GM23338 (cell line): Measurements from ENCODE around the gene LOXL3.

Experiments used
- CREB1 ChIP-seq: fragments of 250-450 bp; sonication (Bioruptor Pico); IDR thresholded peaks from 2 replicates; pipeline ENCODE4 v1.5.0; 2020; ENCODE audit warnings: low read depth, mild to moderate bottlenecking, moderate library complexity
- EZH2 ChIP-seq: fragments of 200-600 bp; sonication (generic); IDR thresholded peaks from one replicate; pipeline ENCODE4 v1.8.0; 2017; ENCODE audit warnings: antibody characterized with exemption, mild to moderate bottlenecking, low read depth; ENCODE audit not compliant: unreplicated experiment
- EZH2phosphoT487 ChIP-seq: fragments of 200-600 bp; sonication (generic); IDR thresholded peaks from one replicate; pipeline ENCODE4 v1.8.1; 2018; ENCODE audit warnings: antibody characterized with exemption; ENCODE audit not compliant: unreplicated experiment
- JUNB ChIP-seq: IDR thresholded peaks from one replicate; pipeline ENCODE4 v1.6.1; 2016; ENCODE audit warnings: antibody characterized with exemption; ENCODE audit not compliant: unreplicated experiment
- NANOG ChIP-seq: IDR thresholded peaks from 2 replicates; pipeline ENCODE4 v1.6.1; 2016; ENCODE audit warnings: antibody characterized with exemption, borderline replicate concordance
- POLR2AphosphoS5 ChIP-seq: IDR thresholded peaks from 2 replicates; pipeline ENCODE4 v1.6.1; 2016; ENCODE audit warnings: antibody characterized with exemption, low read depth
- STAT1 ChIP-seq: IDR thresholded peaks from one replicate; pipeline ENCODE4 v1.6.1; 2016; ENCODE audit warnings: antibody characterized with exemption; ENCODE audit not compliant: unreplicated experiment
- ZNF114 ChIP-seq: fragments of 250-450 bp; sonication (Bioruptor Pico); IDR thresholded peaks from 2 replicates; pipeline ENCODE4 v1.5.0; 2020; ENCODE audit warnings: mild to moderate bottlenecking, moderate library complexity
- ZNF331 ChIP-seq: fragments of 250-450 bp; sonication (Bioruptor Pico); IDR thresholded peaks from 2 replicates; pipeline ENCODE4 v1.5.0; 2020; ENCODE audit warnings: low read depth, mild to moderate bottlenecking, moderate library complexity
- TF ChIP-seq, protein P1 (sequence below), 2 experiments: fragments of 200-600 bp in 1 of 2; sonication (generic) in 1 of 2; conservative IDR thresholded peaks; 2 replicates each; pipeline versions ENCODE4 v1.5.1 to v1.6.1; 2016 to 2017; ENCODE audit warnings: antibody characterized with exemption in 2 of 2, low read depth in 2 of 2, mild to moderate bottlenecking in 2 of 2, moderate library complexity in 1 of 2
- TF ChIP-seq, protein P2 (sequence below): IDR thresholded peaks from 2 replicates; pipeline ENCODE4 v1.6.1; 2016; ENCODE audit warnings: antibody characterized with exemption
- TF ChIP-seq, protein P3 (sequence below): IDR thresholded peaks from one replicate; pipeline ENCODE4 v1.6.1; 2018; ENCODE audit warnings: antibody characterized with exemption; ENCODE audit not compliant: unreplicated experiment
- TF ChIP-seq, protein P4 (sequence below): fragments of 250-450 bp; sonication (Bioruptor Pico); IDR thresholded peaks from 2 replicates; pipeline ENCODE4 v1.5.0; 2020; ENCODE audit warnings: mild to moderate bottlenecking, moderate library complexity

DNA sequence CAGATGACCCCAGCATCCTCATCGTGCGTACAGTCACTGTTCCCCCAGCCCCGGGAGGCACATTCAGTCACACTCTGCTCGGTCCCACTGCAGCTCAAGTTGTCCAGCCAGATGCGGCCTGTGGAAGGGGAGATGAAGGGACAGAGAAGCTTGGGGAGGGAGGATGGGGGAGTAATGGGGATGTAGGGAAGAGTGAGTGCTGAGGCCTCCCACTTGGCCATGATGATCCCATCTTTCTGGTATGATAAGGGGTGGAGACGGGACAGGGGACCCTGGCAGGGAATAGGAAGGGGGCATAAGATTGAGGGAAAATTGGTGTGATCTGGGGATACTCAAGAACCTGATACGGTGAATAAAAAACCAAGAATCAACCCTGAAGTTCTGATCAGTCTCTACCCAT, 3.5 kb downstream of the LOXL3 start:
- TF ChIP-seq, protein P1, sequence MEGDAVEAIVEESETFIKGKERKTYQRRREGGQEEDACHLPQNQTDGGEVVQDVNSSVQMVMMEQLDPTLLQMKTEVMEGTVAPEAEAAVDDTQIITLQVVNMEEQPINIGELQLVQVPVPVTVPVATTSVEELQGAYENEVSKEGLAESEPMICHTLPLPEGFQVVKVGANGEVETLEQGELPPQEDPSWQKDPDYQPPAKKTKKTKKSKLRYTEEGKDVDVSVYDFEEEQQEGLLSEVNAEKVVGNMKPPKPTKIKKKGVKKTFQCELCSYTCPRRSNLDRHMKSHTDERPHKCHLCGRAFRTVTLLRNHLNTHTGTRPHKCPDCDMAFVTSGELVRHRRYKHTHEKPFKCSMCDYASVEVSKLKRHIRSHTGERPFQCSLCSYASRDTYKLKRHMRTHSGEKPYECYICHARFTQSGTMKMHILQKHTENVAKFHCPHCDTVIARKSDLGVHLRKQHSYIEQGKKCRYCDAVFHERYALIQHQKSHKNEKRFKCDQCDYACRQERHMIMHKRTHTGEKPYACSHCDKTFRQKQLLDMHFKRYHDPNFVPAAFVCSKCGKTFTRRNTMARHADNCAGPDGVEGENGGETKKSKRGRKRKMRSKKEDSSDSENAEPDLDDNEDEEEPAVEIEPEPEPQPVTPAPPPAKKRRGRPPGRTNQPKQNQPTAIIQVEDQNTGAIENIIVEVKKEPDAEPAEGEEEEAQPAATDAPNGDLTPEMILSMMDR (conservative IDR thresholded peaks at IDR 0.05; ENCODE audit: low read depth in 2 of 2) = no peak
- TF ChIP-seq, protein P2, sequence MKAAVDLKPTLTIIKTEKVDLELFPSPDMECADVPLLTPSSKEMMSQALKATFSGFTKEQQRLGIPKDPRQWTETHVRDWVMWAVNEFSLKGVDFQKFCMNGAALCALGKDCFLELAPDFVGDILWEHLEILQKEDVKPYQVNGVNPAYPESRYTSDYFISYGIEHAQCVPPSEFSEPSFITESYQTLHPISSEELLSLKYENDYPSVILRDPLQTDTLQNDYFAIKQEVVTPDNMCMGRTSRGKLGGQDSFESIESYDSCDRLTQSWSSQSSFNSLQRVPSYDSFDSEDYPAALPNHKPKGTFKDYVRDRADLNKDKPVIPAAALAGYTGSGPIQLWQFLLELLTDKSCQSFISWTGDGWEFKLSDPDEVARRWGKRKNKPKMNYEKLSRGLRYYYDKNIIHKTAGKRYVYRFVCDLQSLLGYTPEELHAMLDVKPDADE = no peak
- TF ChIP-seq EZH2phosphoT487 = no peak
- TF ChIP-seq, protein P3, sequence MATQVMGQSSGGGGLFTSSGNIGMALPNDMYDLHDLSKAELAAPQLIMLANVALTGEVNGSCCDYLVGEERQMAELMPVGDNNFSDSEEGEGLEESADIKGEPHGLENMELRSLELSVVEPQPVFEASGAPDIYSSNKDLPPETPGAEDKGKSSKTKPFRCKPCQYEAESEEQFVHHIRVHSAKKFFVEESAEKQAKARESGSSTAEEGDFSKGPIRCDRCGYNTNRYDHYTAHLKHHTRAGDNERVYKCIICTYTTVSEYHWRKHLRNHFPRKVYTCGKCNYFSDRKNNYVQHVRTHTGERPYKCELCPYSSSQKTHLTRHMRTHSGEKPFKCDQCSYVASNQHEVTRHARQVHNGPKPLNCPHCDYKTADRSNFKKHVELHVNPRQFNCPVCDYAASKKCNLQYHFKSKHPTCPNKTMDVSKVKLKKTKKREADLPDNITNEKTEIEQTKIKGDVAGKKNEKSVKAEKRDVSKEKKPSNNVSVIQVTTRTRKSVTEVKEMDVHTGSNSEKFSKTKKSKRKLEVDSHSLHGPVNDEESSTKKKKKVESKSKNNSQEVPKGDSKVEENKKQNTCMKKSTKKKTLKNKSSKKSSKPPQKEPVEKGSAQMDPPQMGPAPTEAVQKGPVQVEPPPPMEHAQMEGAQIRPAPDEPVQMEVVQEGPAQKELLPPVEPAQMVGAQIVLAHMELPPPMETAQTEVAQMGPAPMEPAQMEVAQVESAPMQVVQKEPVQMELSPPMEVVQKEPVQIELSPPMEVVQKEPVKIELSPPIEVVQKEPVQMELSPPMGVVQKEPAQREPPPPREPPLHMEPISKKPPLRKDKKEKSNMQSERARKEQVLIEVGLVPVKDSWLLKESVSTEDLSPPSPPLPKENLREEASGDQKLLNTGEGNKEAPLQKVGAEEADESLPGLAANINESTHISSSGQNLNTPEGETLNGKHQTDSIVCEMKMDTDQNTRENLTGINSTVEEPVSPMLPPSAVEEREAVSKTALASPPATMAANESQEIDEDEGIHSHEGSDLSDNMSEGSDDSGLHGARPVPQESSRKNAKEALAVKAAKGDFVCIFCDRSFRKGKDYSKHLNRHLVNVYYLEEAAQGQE = no peak
- no peak for TF ChIP-seq EZH2
- TF ChIP-seq POLR2AphosphoS5 = no peak
- no peak for TF ChIP-seq CREB1 (CRISPR knock-in tag)
- no peak for TF ChIP-seq ZNF114 (CRISPR knock-in tag)
- TF ChIP-seq JUNB = no peak
- TF ChIP-seq NANOG = no peak
- TF ChIP-seq ZNF331 (CRISPR knock-in tag) = no peak
- TF ChIP-seq, protein P4, sequence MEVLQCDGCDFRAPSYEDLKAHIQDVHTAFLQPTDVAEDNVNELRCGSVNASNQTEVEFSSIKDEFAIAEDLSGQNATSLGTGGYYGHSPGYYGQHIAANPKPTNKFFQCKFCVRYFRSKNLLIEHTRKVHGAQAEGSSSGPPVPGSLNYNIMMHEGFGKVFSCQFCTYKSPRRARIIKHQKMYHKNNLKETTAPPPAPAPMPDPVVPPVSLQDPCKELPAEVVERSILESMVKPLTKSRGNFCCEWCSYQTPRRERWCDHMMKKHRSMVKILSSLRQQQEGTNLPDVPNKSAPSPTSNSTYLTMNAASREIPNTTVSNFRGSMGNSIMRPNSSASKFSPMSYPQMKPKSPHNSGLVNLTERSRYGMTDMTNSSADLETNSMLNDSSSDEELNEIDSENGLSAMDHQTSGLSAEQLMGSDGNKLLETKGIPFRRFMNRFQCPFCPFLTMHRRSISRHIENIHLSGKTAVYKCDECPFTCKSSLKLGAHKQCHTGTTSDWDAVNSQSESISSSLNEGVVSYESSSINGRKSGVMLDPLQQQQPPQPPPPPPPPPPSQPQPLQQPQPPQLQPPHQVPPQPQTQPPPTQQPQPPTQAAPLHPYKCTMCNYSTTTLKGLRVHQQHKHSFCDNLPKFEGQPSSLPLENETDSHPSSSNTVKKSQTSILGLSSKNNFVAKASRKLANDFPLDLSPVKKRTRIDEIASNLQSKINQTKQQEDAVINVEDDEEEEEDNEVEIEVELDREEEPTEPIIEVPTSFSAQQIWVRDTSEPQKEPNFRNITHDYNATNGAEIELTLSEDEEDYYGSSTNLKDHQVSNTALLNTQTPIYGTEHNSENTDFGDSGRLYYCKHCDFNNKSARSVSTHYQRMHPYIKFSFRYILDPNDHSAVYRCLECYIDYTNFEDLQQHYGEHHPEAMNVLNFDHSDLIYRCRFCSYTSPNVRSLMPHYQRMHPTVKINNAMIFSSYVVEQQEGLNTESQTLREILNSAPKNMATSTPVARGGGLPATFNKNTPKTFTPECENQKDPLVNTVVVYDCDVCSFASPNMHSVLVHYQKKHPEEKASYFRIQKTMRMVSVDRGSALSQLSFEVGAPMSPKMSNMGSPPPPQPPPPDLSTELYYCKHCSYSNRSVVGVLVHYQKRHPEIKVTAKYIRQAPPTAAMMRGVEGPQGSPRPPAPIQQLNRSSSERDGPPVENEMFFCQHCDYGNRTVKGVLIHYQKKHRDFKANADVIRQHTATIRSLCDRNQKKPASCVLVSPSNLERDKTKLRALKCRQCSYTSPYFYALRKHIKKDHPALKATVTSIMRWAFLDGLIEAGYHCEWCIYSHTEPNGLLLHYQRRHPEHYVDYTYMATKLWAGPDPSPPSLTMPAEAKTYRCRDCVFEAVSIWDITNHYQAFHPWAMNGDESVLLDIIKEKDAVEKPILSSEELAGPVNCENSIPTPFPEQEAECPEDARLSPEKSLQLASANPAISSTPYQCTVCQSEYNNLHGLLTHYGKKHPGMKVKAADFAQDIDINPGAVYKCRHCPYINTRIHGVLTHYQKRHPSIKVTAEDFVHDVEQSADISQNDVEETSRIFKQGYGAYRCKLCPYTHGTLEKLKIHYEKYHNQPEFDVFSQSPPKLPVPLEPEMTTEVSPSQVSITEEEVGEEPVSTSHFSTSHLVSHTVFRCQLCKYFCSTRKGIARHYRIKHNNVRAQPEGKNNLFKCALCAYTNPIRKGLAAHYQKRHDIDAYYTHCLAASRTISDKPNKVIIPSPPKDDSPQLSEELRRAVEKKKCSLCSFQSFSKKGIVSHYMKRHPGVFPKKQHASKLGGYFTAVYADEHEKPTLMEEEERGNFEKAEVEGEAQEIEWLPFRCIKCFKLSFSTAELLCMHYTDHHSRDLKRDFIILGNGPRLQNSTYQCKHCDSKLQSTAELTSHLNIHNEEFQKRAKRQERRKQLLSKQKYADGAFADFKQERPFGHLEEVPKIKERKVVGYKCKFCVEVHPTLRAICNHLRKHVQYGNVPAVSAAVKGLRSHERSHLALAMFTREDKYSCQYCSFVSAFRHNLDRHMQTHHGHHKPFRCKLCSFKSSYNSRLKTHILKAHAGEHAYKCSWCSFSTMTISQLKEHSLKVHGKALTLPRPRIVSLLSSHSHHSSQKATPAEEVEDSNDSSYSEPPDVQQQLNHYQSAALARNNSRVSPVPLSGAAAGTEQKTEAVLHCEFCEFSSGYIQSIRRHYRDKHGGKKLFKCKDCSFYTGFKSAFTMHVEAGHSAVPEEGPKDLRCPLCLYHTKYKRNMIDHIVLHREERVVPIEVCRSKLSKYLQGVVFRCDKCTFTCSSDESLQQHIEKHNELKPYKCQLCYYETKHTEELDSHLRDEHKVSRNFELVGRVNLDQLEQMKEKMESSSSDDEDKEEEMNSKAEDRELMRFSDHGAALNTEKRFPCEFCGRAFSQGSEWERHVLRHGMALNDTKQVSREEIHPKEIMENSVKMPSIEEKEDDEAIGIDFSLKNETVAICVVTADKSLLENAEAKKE (CRISPR knock-in tag) = no peak
- no peak for TF ChIP-seq STAT1
